Right lobe of liver (tissue), 4 donors: ENCODE data around the gene PTGFR.

ENCODE experiments used
- CTCF ChIP-seq, 4 donors: fragments of 200-600 bp in 3 of 4; fragments of 450-650 bp in 1 of 4; IDR thresholded peaks; one replicate each; pipeline versions ENCODE4 v1.5.1 to v1.8.0; 2016 to 2022; ENCODE audit warnings: antibody characterized with exemption in 4 of 4, mild to moderate bottlenecking in 2 of 4
- POLR2A ChIP-seq: fragments of 450-650 bp; IDR thresholded peaks from one replicate; pipeline ENCODE4 v1.6.1; 2017; ENCODE audit warnings: antibody characterized with exemption, mild to moderate bottlenecking
- donor health status: DM: no; HTN: no; CAD: no.
- donor health status: DM: no; HTN: no; CAD: no.
- donor health status: DM: no; HTN: yes; CAD: no.

- TF ChIP-seq CTCF (IDR thresholded peaks at IDR 0.05) (no peak), POLR2A (no peak)
These were observed 42.8 kb downstream of the PTGFR start for GRCh38 chr1:78533527-78533926.
